IMR-90 (cell line): Measurements from ENCODE around the gene TSBP1. TPM values are rescaled to one million over a fixed set of nuclear protein-coding genes. Genes with fewer than 3 reads are reported as not detected.

Experiments used
- ATAC-seq: fragments of 200-7000 bp; cut with Tn5 transposase; 2 replicates; pipeline ENCODE4 v1.9.1; 2020; ENCODE audit warnings: low read depth, mild to moderate bottlenecking, moderate library complexity
- BruUV-seq: library from RNA; stranded (reverse); fragments of 400-500 nt; replicated peaks from 2 replicates; lab custom pipeline; 2021; lab: Mats Ljungman, UMichigan
- CTCF ChIA-PET: fragments of 300-600 bp; formaldehyde crosslinking; extraction: SDS; loops from one replicate; lab custom pipeline; 2021; ENCODE audit warnings: antibody characterized with exemption; lab: Yijun Ruan, JAX
- POLR2A ChIA-PET: fragments of 300-600 bp; sonication (Branson Sonifier 250); formaldehyde crosslinking; loops from one replicate; lab custom pipeline; 2022; ENCODE audit warnings: antibody characterized with exemption; ENCODE audit not compliant: unreplicated experiment; lab: Charles Lee
- DNase-seq: peaks from one replicate; pipeline ENCODE4 v3.0.0; 2013
- H2AFZ ChIP-seq: replicated peaks from 2 replicates; pipeline ENCODE3; 2013; ENCODE audit warnings: low read length, mild to moderate bottlenecking; ENCODE audit not compliant: poor library complexity
- H2AK5ac ChIP-seq: 2 replicates; pipeline ENCODE4 v1.6.1; 2013; ENCODE audit warnings: low read depth, low read length, inconsistent platforms
- H2AK9ac ChIP-seq: replicated peaks from 2 replicates; pipeline ENCODE3; 2013; ENCODE audit warnings: mild to moderate bottlenecking, low read depth, low read length, moderate library complexity; ENCODE audit not compliant: poor library complexity
- H2BK120ac ChIP-seq: 2 replicates; pipeline ENCODE4 v1.6.1; 2013; ENCODE audit warnings: low read depth, low read length, inconsistent platforms
- H2BK15ac ChIP-seq: 3 replicates; pipeline ENCODE4 v1.6.1; 2013; ENCODE audit warnings: low read depth, low read length, inconsistent platforms
- H2BK20ac ChIP-seq: 2 replicates; pipeline ENCODE4 v1.6.1; 2013; ENCODE audit warnings: low read depth, mild to moderate bottlenecking, inconsistent platforms, low read length, moderate library complexity
- H2BK5ac ChIP-seq: 2 replicates; pipeline ENCODE4 v1.6.1; 2013; ENCODE audit warnings: mild to moderate bottlenecking, low read depth, low read length, inconsistent platforms; ENCODE audit not compliant: poor library complexity, severe bottlenecking
- H3K14ac ChIP-seq: replicated peaks from 2 replicates; pipeline ENCODE4 v1.6.1; 2013; ENCODE audit warnings: low read depth, low read length, inconsistent platforms
- H3K18ac ChIP-seq: 2 replicates; pipeline ENCODE4 v1.6.1; 2013; ENCODE audit warnings: low read depth, low read length, control low read depth
- H3K23ac ChIP-seq: 2 replicates; pipeline ENCODE4 v1.6.1; 2013; ENCODE audit warnings: low read depth, low read length, inconsistent platforms
- H3K27ac ChIP-seq: 2 replicates; pipeline ENCODE4 v1.5.1; 2013; ENCODE audit warnings: mild to moderate bottlenecking, control low read depth, low read length; ENCODE audit not compliant: insufficient read depth
- H3K27me3 ChIP-seq: 2 replicates; pipeline ENCODE4 v1.6.1; 2013; ENCODE audit warnings: low read length; ENCODE audit not compliant: control insufficient read depth, insufficient read depth
- H3K36me3 ChIP-seq: 2 replicates; pipeline ENCODE4 v1.6.1; 2013; ENCODE audit warnings: low read length, mixed read lengths; ENCODE audit not compliant: control insufficient read depth, insufficient read depth
- H3K4ac ChIP-seq: 2 replicates; pipeline ENCODE4 v1.6.1; 2013; ENCODE audit warnings: low read depth, low read length, inconsistent platforms
- H3K4me1 ChIP-seq: 2 replicates; pipeline ENCODE4 v1.6.1; 2013; ENCODE audit warnings: low read length, mixed read lengths; ENCODE audit not compliant: control insufficient read depth, insufficient read depth
- H3K4me2 ChIP-seq: 2 replicates; pipeline ENCODE4 v1.6.1; 2013; ENCODE audit warnings: low read depth, mild to moderate bottlenecking, control low read depth, low read length, moderate library complexity
- H3K4me3 ChIP-seq: 2 replicates; pipeline ENCODE4 v1.5.1; 2013; ENCODE audit warnings: low read depth, mild to moderate bottlenecking, control low read depth, low read length, moderate library complexity; ENCODE audit not compliant: insufficient read depth
- H3K56ac ChIP-seq: 2 replicates; pipeline ENCODE4 v1.6.1; 2013; ENCODE audit warnings: low read length, inconsistent platforms; ENCODE audit not compliant: insufficient read depth; ENCODE audit errors: extremely low read depth
- H3K79me1 ChIP-seq, 2 experiments: 2 replicates each; pipeline ENCODE4 v1.6.1; 2013; ENCODE audit warnings: low read length in 2 of 2, inconsistent platforms in 1 of 2, low read depth in 1 of 2
- H3K9ac ChIP-seq: 2 replicates; pipeline ENCODE4 v1.6.1; 2013; ENCODE audit warnings: low read depth, low read length, control low read depth
- H3K9me1 ChIP-seq: 2 replicates; pipeline ENCODE4 v1.6.1; 2013; ENCODE audit warnings: low read length, inconsistent platforms; ENCODE audit not compliant: insufficient read depth
- H3K9me3 ChIP-seq: 2 replicates; pipeline ENCODE4 v1.6.1; 2013; ENCODE audit warnings: low read length; ENCODE audit not compliant: control insufficient read depth, insufficient read depth
- H4K20me1 ChIP-seq: 2 replicates; pipeline ENCODE4 v1.6.1; 2013; ENCODE audit warnings: low read length, inconsistent platforms; ENCODE audit not compliant: insufficient read depth
- H4K5ac ChIP-seq: 2 replicates; pipeline ENCODE4 v1.6.1; 2013; ENCODE audit warnings: mild to moderate bottlenecking, low read depth, low read length, control low read depth
- H4K8ac ChIP-seq, 2 experiments: 2 replicates each; pipeline ENCODE4 v1.6.1; 2013; ENCODE audit warnings: low read depth in 2 of 2, low read length in 2 of 2, control low read depth in 1 of 2, inconsistent platforms in 1 of 2
- H4K91ac ChIP-seq: 2 replicates; pipeline ENCODE4 v1.6.1; 2013; ENCODE audit warnings: low read depth, low read length, inconsistent platforms; ENCODE audit not compliant: insufficient read depth
- BHLHE40 ChIP-seq: fragments of 150-350 bp; IDR thresholded peaks from 2 replicates; pipeline ENCODE4 v1.6.1; 2016; ENCODE audit warnings: mild to moderate bottlenecking, low read depth, low read length
- CEBPB ChIP-seq: IDR thresholded peaks from 2 replicates; pipeline ENCODE4 v1.6.1; 2012; ENCODE audit warnings: low read depth, low read length, improper control_type of control experiment
- CHD1 ChIP-seq: IDR thresholded peaks from 2 replicates; pipeline ENCODE4 v1.6.1; 2012; ENCODE audit warnings: low read depth, low read length, improper control_type of control experiment
- ELK1 ChIP-seq: fragments of 150-350 bp; IDR thresholded peaks from 2 replicates; pipeline ENCODE4 v1.6.1; 2016; ENCODE audit warnings: low read depth, mild to moderate bottlenecking, low read length, moderate library complexity, borderline replicate concordance
- FOS ChIP-seq: fragments of 150-350 bp; IDR thresholded peaks from 2 replicates; pipeline ENCODE4 v1.6.1; 2016; ENCODE audit warnings: low read depth, low read length
- MAFK ChIP-seq: IDR thresholded peaks from 2 replicates; pipeline ENCODE4 v1.6.1; 2012; ENCODE audit warnings: low read depth, low read length, improper control_type of control experiment
- MAZ ChIP-seq: IDR thresholded peaks from 2 replicates; pipeline ENCODE4 v1.6.1; 2012; ENCODE audit warnings: low read depth, mild to moderate bottlenecking, low read length, improper control_type of control experiment, moderate library complexity, borderline replicate concordance
- MXI1 ChIP-seq: IDR thresholded peaks from 2 replicates; pipeline ENCODE4 v1.6.1; 2012; ENCODE audit warnings: low read depth, mild to moderate bottlenecking, low read length, moderate library complexity, borderline replicate concordance
- NFE2L2 ChIP-seq: fragments of 150-350 bp; IDR thresholded peaks from 2 replicates; pipeline ENCODE4 v1.6.1; 2016; ENCODE audit warnings: low read depth, mild to moderate bottlenecking, low read length
- POLR2A ChIP-seq: IDR thresholded peaks from 2 replicates; pipeline ENCODE4 v1.6.1; 2012; ENCODE audit warnings: mild to moderate bottlenecking, low read depth, low read length
- RAD21 ChIP-seq: IDR thresholded peaks from 2 replicates; pipeline ENCODE4 v1.6.1; 2012; ENCODE audit warnings: low read length, improper control_type of control experiment
- RCOR1 ChIP-seq: IDR thresholded peaks from 2 replicates; pipeline ENCODE4 v1.6.1; 2012; ENCODE audit warnings: mild to moderate bottlenecking, low read length, improper control_type of control experiment; ENCODE audit not compliant: insufficient replicate concordance
- RFX5 ChIP-seq: IDR thresholded peaks from 2 replicates; pipeline ENCODE4 v1.8.0; 2012; ENCODE audit warnings: low read depth, mild to moderate bottlenecking, low read length, moderate library complexity
- SMC3 ChIP-seq: fragments of 150-350 bp; IDR thresholded peaks from 2 replicates; pipeline ENCODE4 v1.6.1; 2016; ENCODE audit warnings: low read depth, mild to moderate bottlenecking, antibody characterized with exemption, low read length, moderate library complexity
- WGBS, 2 experiments: methylation state at CpG; one replicate each; pipeline versions ENCODE4 v1.1.5 to v1.1.7; 2013; ENCODE audit warnings: missing lambda C conversion rate in 2 of 2; ENCODE audit not compliant: insufficient read length in 1 of 2; ENCODE audit errors: extremely low coverage in 2 of 2; 5-methylcytosine and 5-hydroxymethylcytosine counted together
- dilution Hi-C: fragments of 300-500 bp; cut with HindIII; formaldehyde crosslinking; loops from one replicate; pipeline ENCODE4 v1.14.3; 2018; ENCODE audit warnings: low sequenced_read_pairs; ENCODE audit not compliant: unreplicated experiment
- in situ Hi-C: fragments of 300-500 bp; cut with MboI; formaldehyde crosslinking; loops from 3 replicates; pipeline ENCODE4 v1.14.3; 2019; ENCODE audit warnings: low sequenced_read_pairs, inconsistent platforms, mixed read lengths
- intact Hi-C: fragments of 100-400 bp; cut with micrococcal nuclease; formaldehyde crosslinking; loops from 2 replicates; pipeline ENCODE4 v1.10.0; 2022
- polyA plus RNA-seq, 3 experiments: library from polyadenylated mRNA; depleted of rRNA; stranded (reverse); fragments of >200 nt; gene quantifications; 2 replicates each; pipeline ENCODE4 v1.2.3, GENCODE V29; 2012; ENCODE audit warnings: low replicate concordance in 1 of 3
- total RNA-seq: library from RNA; depleted of rRNA; stranded (reverse); fragments of >200 nt; gene quantifications from 2 replicates; pipeline ENCODE4 v1.2.3, GENCODE V29; 2012
- TF ChIP-seq, protein P1 (sequence below): fragments of 150-350 bp; IDR thresholded peaks from 2 replicates; pipeline ENCODE4 v1.6.1; 2017; ENCODE audit warnings: mild to moderate bottlenecking, antibody characterized with exemption, low read length, low read depth

Gene TSBP1
- total and polyA plus RNA-seq, 2 of the 4 experiments (the other 2 are of a cell fraction): not detected

- no TSS peak for BruUV-seq
- WGBS, 2 experiments: no CpG with 5 or more reads among the region's 2 CpGs
- H4K91ac ChIP-seq: no peak overlapping the region
- ChIA-PET POLR2A (no interaction called here), CTCF (interaction anchor here (1.0 kb wide), 1 partner anchor 43 kb away, joined by 3 read pairs; no protein-coding TSS in a partner anchor)
- no peak for TF ChIP-seq BHLHE40
- no peak for TF ChIP-seq MAZ
- no peak for TF ChIP-seq ELK1
- no peak for TF ChIP-seq MXI1
- no peak for TF ChIP-seq CEBPB
- TF ChIP-seq RFX5: no peak
- TF ChIP-seq FOS: no peak
- TF ChIP-seq MAFK: no peak
- no peak for TF ChIP-seq POLR2A
- TF ChIP-seq, protein P1, sequence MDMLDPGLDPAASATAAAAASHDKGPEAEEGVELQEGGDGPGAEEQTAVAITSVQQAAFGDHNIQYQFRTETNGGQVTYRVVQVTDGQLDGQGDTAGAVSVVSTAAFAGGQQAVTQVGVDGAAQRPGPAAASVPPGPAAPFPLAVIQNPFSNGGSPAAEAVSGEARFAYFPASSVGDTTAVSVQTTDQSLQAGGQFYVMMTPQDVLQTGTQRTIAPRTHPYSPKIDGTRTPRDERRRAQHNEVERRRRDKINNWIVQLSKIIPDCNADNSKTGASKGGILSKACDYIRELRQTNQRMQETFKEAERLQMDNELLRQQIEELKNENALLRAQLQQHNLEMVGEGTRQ: no peak
- TF ChIP-seq CHD1: no peak
- no peak for TF ChIP-seq RCOR1
- no peak for TF ChIP-seq NFE2L2
- no peak for TF ChIP-seq SMC3
- no peak for TF ChIP-seq RAD21
- no peak overlapping the region for H2BK5ac ChIP-seq
- H3K14ac ChIP-seq: no peak overlapping the region
- H3K4me3 ChIP-seq: no peak overlapping the region
- no peaks in the 10 kb centered on the region for H3K9me3 ChIP-seq
- in situ Hi-C loops: no loop called here
- no peak overlapping the region for H2BK15ac ChIP-seq
- no peak overlapping the region for H2AK9ac ChIP-seq
- no peak for DNase-seq
- no peak overlapping the region for H3K4me2 ChIP-seq
- H3K27me3 ChIP-seq: peaks cover 7% of the 10 kb centered on the region; the same call in 1 of the 2 replicates
- no peaks in the 10 kb centered on the region for H3K9me1 ChIP-seq
- H3K79me1 ChIP-seq: no peaks in the 10 kb centered on the region
- ATAC-seq: no peak
- H3K18ac ChIP-seq: no peak overlapping the region
- H2AFZ ChIP-seq: no peak overlapping the region
- no peak overlapping the region for H3K56ac ChIP-seq
- dilution Hi-C loops: no loop called here
- intact Hi-C loops: no loop called here
- no peak overlapping the region for H3K27ac ChIP-seq
- H3K4me1 ChIP-seq: no peaks in the 10 kb centered on the region
- H3K23ac ChIP-seq: no peak overlapping the region
- H2BK20ac ChIP-seq: no peak overlapping the region
- no peak overlapping the region for H3K4ac ChIP-seq
- no peaks in the 10 kb centered on the region for H4K20me1 ChIP-seq
- H2BK120ac ChIP-seq: no peak overlapping the region
- no peak overlapping the region for H3K9ac ChIP-seq
- no peak overlapping the region for H4K5ac ChIP-seq
- H3K36me3 ChIP-seq: no peaks in the 10 kb centered on the region
- H2AK5ac ChIP-seq: no peak overlapping the region
- no peak overlapping the region for H4K8ac ChIP-seq
These were observed 31.5 kb downstream of the TSBP1 start for GRCh38 chr6:32340242-32340641.
